22Rv1 (cell line): ENCODE data around the gene COL11A2.

Experiments
- CTCF ChIP-seq: fragments of 450-650 bp; IDR thresholded peaks from 2 replicates; pipeline ENCODE4 v1.5.1; 2017; ENCODE audit warnings: mild to moderate bottlenecking
- ZFX ChIP-seq: fragments of 450-650 bp; IDR thresholded peaks from 2 replicates; pipeline ENCODE4 v1.6.1; 2017; ENCODE audit warnings: antibody characterized with exemption, borderline replicate concordance

- TF ChIP-seq CTCF, result no peak
- TF ChIP-seq ZFX, result no peak
Observed at GRCh38 chr6:33198159-33198852, 6.0 kb upstream of the COL11A2 start.
